Measurements from ENCODE around the gene NCF1.
A peak's percentile ranks its signal among the peaks of the same experiment; 100 is the strongest.
"Not testable (repeated sequence)": the region's sequence is repeated elsewhere in the genome, so short reads cannot be mapped to it uniquely, and the experiment has no call there.

NCF1 gene

DNA sequence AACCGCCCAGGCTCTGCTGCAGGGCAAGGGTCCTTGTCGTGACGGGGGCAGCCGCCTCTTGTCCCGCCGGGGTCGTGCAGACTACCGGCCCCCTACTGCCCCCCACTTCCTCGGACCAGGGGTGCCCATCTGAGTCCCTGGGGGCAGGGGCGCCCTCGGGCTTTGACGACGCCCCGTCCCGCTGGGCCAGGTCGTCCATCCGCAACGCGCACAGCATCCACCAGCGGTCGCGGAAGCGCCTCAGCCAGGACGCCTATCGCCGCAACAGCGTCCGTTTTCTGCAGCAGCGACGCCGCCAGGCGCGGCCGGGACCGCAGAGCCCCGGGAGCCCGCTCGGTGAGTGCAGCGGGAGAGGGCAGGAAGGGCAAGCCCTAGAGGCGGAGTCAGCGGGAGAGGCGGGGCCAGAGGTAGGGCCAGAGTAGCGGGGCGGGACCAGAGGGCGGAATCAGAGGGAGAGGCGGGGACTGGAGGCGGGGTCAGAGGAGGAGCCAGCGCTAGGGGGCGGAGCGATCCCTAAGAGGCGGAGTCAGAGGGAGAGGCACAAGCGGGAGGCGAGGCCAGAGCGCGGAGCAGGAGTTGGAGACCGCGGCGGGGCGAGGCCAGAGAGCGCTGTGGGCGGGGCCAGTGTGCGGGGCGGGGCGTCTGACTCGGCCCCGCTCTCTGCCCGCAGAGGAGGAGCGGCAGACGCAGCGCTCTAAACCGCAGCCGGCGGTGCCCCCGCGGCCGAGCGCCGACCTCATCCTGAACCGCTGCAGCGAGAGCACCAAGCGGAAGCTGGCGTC lies 14.7 kb downstream of the NCF1 start:
- DNase-seq (ENCODE audit: low read depth): peak; percentile 87

DNA sequence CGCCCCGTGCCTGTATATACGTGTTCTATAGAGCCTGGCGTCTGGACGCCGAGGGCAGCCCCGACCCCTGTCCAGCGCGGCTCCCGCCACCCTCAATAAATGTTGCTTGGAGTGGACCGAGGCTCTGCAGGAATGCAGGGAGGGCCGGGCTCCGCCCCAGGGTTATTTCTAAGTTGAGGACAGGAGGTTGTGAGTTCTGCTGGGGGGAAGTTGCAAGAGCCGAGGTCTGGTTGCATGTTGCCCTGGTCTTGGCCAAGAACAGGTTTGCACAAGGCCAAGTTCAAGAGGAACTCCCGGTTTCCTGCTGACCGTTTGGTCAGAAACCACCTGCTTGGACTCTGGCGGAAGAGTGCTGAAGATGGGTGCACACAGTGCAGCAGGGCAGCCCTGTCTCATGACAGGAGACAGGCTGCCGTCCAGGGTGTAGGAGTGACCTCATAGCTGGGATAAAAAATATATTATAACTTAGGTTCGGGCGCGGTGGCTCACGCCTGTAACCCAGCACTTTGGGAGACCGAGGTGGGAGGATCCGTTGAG lies 15.5 kb downstream of the NCF1 start:
- not testable (repeated sequence) for DNase-seq (ENCODE audit: low read depth)

DNA sequence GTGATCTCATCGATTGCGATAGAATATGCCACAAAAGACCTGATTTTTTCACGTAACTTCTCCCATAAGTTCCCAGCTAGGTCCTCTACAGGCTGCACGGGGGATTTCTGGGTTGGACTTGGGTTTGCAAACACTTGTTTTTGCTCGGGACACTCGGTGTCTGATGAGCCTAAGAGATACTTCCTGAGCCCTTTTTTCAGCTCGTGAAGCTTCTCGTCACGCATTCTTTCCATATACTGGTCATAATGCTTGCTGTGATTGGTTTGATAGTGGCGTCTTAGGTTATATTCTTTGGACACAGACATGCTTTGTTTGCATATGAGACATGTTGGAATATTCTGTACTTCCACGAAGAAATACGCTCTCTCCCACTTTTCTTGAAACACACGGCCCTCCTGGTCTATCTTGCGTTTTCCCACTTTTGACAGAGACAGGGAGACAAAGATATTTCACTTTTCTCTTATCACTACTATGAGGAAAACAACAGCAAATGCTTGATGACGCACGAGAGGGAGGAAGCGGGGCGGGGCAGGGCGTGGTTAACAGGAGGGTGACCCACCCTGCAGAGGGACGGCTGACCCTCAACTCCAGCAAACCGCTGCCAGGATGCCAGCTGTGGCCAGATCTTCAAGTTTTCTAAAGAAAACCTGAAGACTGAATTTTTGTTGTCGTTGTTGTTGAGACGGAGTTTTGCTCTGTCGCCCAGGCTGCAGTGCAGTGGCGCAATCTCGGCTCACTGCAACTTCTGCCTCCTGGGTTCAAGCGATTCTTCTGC lies 24.2 kb downstream of the NCF1 start:
- DNase-seq (ENCODE audit: low read depth): not testable (repeated sequence)

DNA sequence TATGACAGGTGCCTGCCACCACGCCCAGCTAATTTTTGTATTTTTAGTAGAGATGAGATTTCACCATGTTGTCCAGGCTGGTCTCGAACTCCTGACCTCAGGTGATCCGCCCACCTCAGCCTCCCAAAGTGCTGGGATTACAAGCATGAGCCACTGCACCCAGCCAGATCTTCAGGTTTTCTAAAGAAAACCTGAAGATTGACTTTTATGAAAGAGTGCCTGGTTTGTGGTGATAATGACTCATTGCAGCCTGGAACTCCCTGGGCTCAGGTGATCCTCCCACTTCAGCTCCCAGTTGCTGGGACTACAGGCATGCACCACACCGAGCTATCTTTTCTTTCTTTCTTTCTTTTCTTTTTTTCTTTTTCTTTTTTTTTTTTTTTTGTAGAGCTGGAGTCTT lies 24.8 kb downstream of the NCF1 start:
- DNase-seq (ENCODE audit: low read depth): not testable (repeated sequence)

DNA sequence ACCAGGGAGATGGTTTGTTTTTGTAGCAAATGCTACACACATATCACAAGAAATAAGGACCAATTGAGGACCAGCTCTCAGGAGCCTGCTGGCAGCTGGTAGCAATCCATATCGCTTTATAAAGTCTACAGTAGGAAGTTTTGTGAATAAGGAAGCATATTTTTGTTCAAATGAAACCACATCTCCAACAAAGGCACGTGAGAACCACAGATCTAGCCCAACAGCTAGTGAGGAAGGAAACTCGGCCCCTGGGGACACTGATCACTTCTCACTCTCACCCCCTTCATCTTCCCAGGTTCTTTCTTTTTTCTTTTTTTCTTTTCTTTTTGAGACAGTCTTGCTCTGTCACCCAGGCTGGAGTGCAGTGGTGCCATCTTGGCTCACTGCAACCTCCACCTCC lies 42.1 kb downstream of the NCF1 start:
- not testable (repeated sequence) for DNase-seq (ENCODE audit: low read depth)

DNA sequence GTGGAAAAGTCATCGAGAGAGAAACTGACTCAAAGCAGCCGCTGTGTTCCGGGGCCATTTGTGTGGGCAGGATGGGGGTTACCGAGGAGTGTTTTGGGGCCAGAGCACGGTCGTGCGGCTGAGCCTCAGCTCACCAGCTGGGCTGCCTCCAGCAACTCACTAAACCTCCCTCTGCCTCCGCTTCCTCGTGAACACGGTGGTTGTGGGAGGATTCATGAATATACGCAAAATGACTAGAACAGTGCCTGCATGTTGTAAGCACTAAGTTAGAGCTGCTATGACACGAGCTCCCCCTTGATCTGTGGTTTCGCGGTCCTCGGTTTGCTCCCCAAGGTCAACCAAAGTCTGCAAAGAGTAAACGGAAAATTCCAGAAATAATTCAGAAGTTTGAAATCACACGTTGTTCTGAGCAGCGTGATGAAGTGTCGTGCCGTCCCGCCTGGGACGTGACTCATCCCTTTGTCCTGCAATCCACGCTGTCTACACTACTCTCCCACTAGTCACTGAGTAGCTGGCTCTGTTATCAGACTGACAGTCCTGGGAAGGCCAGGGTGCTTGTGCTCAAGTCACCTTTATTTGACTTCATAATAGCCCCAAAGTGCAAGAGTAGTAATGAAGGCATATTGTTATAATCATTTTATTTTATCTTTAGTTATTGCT lies 46.5 kb downstream of the NCF1 start:
- DNase-seq (ENCODE audit: low read depth): not testable (repeated sequence)

DNA sequence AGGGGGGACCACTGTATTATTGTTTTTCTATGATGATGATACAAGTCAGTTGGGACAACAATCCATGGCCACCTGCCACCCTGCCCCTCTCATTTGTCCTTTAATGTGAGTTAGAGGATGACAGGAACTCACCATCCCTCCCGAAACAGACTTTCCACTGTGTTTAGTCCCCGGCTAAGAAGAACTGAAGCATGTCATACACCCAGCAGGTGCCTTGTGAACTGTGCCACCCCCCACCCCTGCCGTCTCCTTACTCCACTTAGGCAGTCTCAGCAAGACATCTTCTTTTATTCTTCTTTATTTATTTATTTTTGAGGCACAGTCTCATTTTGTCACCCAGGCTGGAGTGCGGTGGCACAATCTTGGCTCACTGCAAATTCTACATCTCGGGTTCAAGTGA lies 47.4 kb downstream of the NCF1 start:
- not testable (repeated sequence) for DNase-seq (ENCODE audit: low read depth)

DNA sequence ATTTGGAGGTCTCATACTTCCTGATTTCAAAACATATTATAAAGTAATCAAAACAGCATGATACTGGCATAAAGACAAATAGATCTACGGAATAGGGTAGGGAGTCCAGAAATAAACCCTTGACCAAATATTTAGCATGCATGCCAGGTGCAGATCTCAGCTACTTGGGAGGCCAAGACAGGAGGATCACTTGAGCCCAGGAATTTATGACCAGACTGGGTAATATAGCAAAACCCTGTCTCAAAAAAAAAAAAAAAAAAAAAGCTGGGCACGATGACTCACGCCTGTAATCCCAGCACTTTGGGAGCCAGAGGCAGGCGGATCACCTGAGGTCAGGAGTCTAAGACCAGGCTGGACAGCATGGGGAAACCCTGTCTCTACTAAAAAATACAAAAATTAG lies 56.1 kb downstream of the NCF1 start:
- not testable (repeated sequence) for DNase-seq (ENCODE audit: low read depth)

DNA sequence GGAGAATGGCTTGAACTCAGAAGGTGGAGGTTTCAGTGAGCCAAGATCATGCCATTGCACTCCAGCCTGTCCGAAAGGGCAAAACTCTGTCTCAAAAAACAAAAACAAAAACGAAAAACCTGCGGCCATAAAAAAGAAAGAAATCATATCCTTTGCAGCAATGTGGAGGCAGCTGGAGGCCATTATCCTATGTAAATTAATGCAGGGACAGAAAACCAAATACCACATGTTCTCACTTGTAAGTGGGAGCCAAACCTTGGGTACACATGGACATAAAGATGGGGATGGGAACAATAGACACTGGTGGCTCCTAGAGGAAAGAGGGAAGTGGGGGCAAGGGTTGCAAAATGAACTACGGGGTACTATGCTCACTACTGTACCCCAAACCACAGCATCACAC lies 56.6 kb downstream of the NCF1 start:
- not testable (repeated sequence) for DNase-seq (ENCODE audit: low read depth)

Data from stimulated activated CD8-positive, alpha-beta memory T cell treated with anti-CD3 and anti-CD28 coated beads, Interleukin-7, amount 100 ng/mL, for 24 hours (primary cell).